Stimulated activated CD4-positive, alpha-beta T cell treated with anti-CD3 and anti-CD28 coated beads, Interleukin-12 subunit alpha, Interleukin-12 subunit beta, amount 100 ng/mL, for 4 hours (primary cell): Measurements from ENCODE around the gene MMP20.

Source experiments
- DNase-seq: peaks from one replicate; pipeline ENCODE4 v3.0.0-alpha.2; 2020

The MMP20 gene

GRCh38 chr11:102590276-102591049, 34.7 kb downstream of the MMP20 start:
- DNase-seq: no peak

GRCh38 chr11:102589047-102589459, 36.1 kb downstream of the MMP20 start:
- DNase-seq: no peak

GRCh38 chr11:102587722-102588121, 37.4 kb downstream of the MMP20 start:
- no peak for DNase-seq

- no peak for DNase-seq
These were observed 41.8 kb downstream of the MMP20 start for GRCh38 chr11:102583141-102583873.

- DNase-seq: no peak
These were observed 43.0 kb downstream of the MMP20 start for GRCh38 chr11:102582140-102582539.

- DNase-seq: no peak
These were observed 44.1 kb downstream of the MMP20 start for GRCh38 chr11:102581066-102581465.

GRCh38 chr11:102580185-102580951, 44.8 kb downstream of the MMP20 start:
- DNase-seq: no peak

- no peak for DNase-seq
These were observed 47.4 kb downstream of the MMP20 start for GRCh38 chr11:102577723-102578122.

- no peak for DNase-seq
These were observed 48.0 kb downstream of the MMP20 start for GRCh38 chr11:102577182-102577581.

- DNase-seq: no peak
These were observed 48.8 kb downstream of the MMP20 start for GRCh38 chr11:102576350-102576749.

GRCh38 chr11:102575012-102575411, 50.1 kb downstream of the MMP20 start:
- no peak for DNase-seq

GRCh38 chr11:102573851-102574250, 51.3 kb downstream of the MMP20 start:
- DNase-seq: no peak

- DNase-seq: no peak
These were observed 52.4 kb downstream of the MMP20 start for GRCh38 chr11:102572554-102573220.

GRCh38 chr11:102568851-102569250, 56.3 kb downstream of the MMP20 start:
- DNase-seq: no peak

- no peak for DNase-seq
These were observed 59.0 kb downstream of the MMP20 start for GRCh38 chr11:102566112-102566511.

GRCh38 chr11:102564110-102564509, 61.0 kb downstream of the MMP20 start:
- no peak for DNase-seq

GRCh38 chr11:102561636-102562035, 63.5 kb downstream of the MMP20 start:
- DNase-seq: no peak

GRCh38 chr11:102560555-102561011, 64.5 kb downstream of the MMP20 start:
- no peak for DNase-seq

- DNase-seq: no peak
These were observed 65.3 kb downstream of the MMP20 start for GRCh38 chr11:102559839-102560238.

GRCh38 chr11:102555091-102555490, 70.0 kb downstream of the MMP20 start:
- DNase-seq: no peak

- no peak for DNase-seq
These were observed 71.3 kb downstream of the MMP20 start for GRCh38 chr11:102553835-102554282.

GRCh38 chr11:102552447-102553194, 72.5 kb downstream of the MMP20 start:
- DNase-seq: no peak
